OCI-LY3 (cell line): ENCODE measurements around the gene PLCXD1.
"Not testable (repeated sequence)": the region's sequence is repeated elsewhere in the genome, so short reads cannot be mapped to it uniquely, and the experiment has no call there.

Experiments
- H2AFZ ChIP-seq: fragments of 200-600, 300-600 bp; shearing (Covaris generic); 2 replicates; pipeline ENCODE4 v1.6.0; 2014; ENCODE audit warnings: antibody characterized with exemption, low read depth, low read length
- H3K27ac ChIP-seq: fragments of 200-600, 300-600 bp; sonication (generic); 2 replicates; pipeline ENCODE4 v1.5.1; 2014; ENCODE audit warnings: mild to moderate bottlenecking, low read length, moderate library complexity, mixed read lengths
- H3K27me3 ChIP-seq: fragments of 200-600, 300-600 bp; sonication (generic); 2 replicates; pipeline ENCODE4 v1.6.1; 2014; ENCODE audit warnings: low read depth, low read length, mixed read lengths
- H3K36me3 ChIP-seq: fragments of 200-600, 300-600 bp; sonication (generic); replicated peaks from 2 replicates; pipeline ENCODE3; 2014; ENCODE audit warnings: low read depth, low read length, mixed read lengths
- H3K4me1 ChIP-seq: fragments of 300-600, 200-600 bp; sonication (generic); 2 replicates; pipeline ENCODE4 v1.6.1; 2014; ENCODE audit warnings: low read length, mixed read lengths
- H3K4me2 ChIP-seq: fragments of 200-600, 300-600 bp; sonication (generic); 2 replicates; pipeline ENCODE4 v1.6.1; 2014; ENCODE audit warnings: low read length, mixed read lengths
- H3K4me3 ChIP-seq: fragments of 300-600, 200-600 bp; sonication (generic); 2 replicates; pipeline ENCODE4 v1.5.1; 2014; ENCODE audit warnings: antibody characterized with exemption, mild to moderate bottlenecking, low read length, moderate library complexity
- H3K79me2 ChIP-seq: fragments of 300-600, 200-600 bp; shearing (Covaris generic); 2 replicates; pipeline ENCODE4 v1.6.1; 2014; ENCODE audit warnings: mild to moderate bottlenecking, low read length, mixed read lengths
- H3K9ac ChIP-seq: fragments of 300-600, 200-600 bp; shearing (Covaris generic); 2 replicates; pipeline ENCODE4 v1.6.0; 2014; ENCODE audit warnings: mild to moderate bottlenecking, low read length, moderate library complexity
- H3K9me3 ChIP-seq: fragments of 200-600, 300-600 bp; shearing (Covaris generic); 2 replicates; pipeline ENCODE4 v1.6.1; 2014; ENCODE audit warnings: low read length, mixed read lengths; ENCODE audit not compliant: insufficient read depth
- H4K20me1 ChIP-seq: fragments of 200-600, 300-600 bp; sonication (generic); 2 replicates; pipeline ENCODE4 v1.6.1; 2016; ENCODE audit warnings: low read length, mixed read lengths; ENCODE audit not compliant: insufficient read depth
- CTCF ChIP-seq: fragments of 200-600, 300-600 bp; sonication (generic); IDR thresholded peaks from 2 replicates; pipeline ENCODE4 v1.5.1; 2014; ENCODE audit warnings: antibody characterized with exemption, low read length, low read depth
- EZH2phosphoT487 ChIP-seq: fragments of 200-600 bp; shearing (Covaris generic); IDR thresholded peaks from 2 replicates; pipeline ENCODE4 v1.6.1; 2018; ENCODE audit warnings: antibody characterized with exemption, mixed run types, low read depth

Gene PLCXD1

DNA sequence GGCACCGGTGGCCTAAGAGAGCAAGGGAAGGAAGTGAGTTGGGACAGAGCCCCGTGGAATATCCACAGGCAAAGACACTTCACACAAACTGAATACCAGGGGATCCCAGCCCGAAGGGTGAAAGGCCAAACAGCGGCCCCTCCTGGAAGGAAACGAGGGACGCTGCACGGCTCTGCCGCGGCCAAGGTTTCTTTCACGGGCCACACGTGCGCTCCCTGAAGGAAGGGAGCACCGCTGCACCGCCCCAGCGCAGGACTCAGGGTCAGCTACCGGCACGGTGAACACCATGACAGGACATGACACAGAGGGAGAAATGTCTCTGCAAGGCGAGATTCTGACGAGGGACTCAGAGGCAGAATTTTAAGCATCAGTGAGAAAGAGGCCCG lies 69.0 kb downstream of the PLCXD1 start:
- Histone ChIP-seq H3K36me3 (peaks cover 26% of the 10 kb centered on the region), H4K20me1 (no peaks in the 10 kb centered on the region), H3K79me2 (no peaks in the 10 kb centered on the region; the same call in 1 of the 2 replicates)

GRCh38 chrX:350534-351323 lies 69.5 kb downstream of the PLCXD1 start:
- Histone ChIP-seq H3K9ac (no peak overlapping the region), H4K20me1 (no peaks in the 10 kb centered on the region), H3K36me3 (peaks cover 25% of the 10 kb centered on the region), H3K4me3 (no peak overlapping the region), H3K27me3 (no peaks in the 10 kb centered on the region), H3K4me2 (no peak overlapping the region), H3K79me2 (no peaks in the 10 kb centered on the region; the same call in 1 of the 2 replicates), H3K9me3 (no peaks in the 10 kb centered on the region), H3K4me1 (no peaks in the 10 kb centered on the region), H3K27ac (no peak overlapping the region), H2AFZ (no peak overlapping the region)
- no peak for TF ChIP-seq CTCF
- TF ChIP-seq EZH2phosphoT487 = no peak

More for the DNA sequence above, 69.0 kb downstream of the PLCXD1 start:
- Histone ChIP-seq H3K9ac (no peak overlapping the region), H3K4me2 (no peak overlapping the region), H3K27me3 (no peaks in the 10 kb centered on the region), H3K4me3 (no peak overlapping the region), H3K27ac (no peak overlapping the region), H3K4me1 (no peaks in the 10 kb centered on the region), H3K9me3 (no peaks in the 10 kb centered on the region), H2AFZ (no peak overlapping the region)
- TF ChIP-seq CTCF (no peak), EZH2phosphoT487 (no peak)

DNA sequence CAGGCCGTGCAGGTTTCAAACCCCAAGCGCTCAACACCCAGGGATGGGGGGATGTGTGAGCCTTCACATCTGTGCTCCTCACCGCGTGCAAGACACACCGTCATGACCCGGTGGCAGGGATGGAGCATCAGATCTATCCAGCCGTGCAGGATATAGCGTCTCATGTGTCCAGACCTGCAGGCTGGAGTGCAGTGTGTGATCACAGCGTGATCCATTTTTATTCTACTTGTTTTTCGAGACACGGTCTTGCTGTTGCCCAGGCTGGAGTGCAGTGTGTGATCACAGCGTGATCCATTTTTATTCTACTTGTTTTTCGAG lies 70.1 kb downstream of the PLCXD1 start:
- H3K9ac ChIP-seq, H3K4me2 ChIP-seq, H3K27ac ChIP-seq, H3K4me3 ChIP-seq, H3K9me3 ChIP-seq, H3K4me1 ChIP-seq, H4K20me1 ChIP-seq, H2AFZ ChIP-seq, H3K27me3 ChIP-seq, H3K79me2 ChIP-seq: not testable (repeated sequence)
- H3K36me3 ChIP-seq = peaks cover 22% of the 10 kb centered on the region

GRCh38 chrX:351736-352135 lies 70.6 kb downstream of the PLCXD1 start:
- Histone ChIP-seq H3K9me3 (no peaks in the 10 kb centered on the region), H3K36me3 (peaks cover 17% of the 10 kb centered on the region), H4K20me1 (no peaks in the 10 kb centered on the region), H3K27me3 (no peaks in the 10 kb centered on the region), H3K4me3 (no peak overlapping the region), H3K79me2 (no peaks in the 10 kb centered on the region; the same call in none of the 2 replicates), H3K27ac (no peak overlapping the region), H2AFZ (no peak overlapping the region), H3K4me2 (no peak overlapping the region), H3K4me1 (no peaks in the 10 kb centered on the region), H3K9ac (no peak overlapping the region)
- TF ChIP-seq CTCF = no peak
- no peak for TF ChIP-seq EZH2phosphoT487
